CD4-positive, alpha-beta T cell treated with Interleukin-21 for 1 hour (primary cell): ENCODE data around the gene PYROXD2.

Experiments
- DNase-seq: peaks from one replicate; pipeline ENCODE4 v3.0.0-alpha.2; 2020

The PYROXD2 gene

DNA sequence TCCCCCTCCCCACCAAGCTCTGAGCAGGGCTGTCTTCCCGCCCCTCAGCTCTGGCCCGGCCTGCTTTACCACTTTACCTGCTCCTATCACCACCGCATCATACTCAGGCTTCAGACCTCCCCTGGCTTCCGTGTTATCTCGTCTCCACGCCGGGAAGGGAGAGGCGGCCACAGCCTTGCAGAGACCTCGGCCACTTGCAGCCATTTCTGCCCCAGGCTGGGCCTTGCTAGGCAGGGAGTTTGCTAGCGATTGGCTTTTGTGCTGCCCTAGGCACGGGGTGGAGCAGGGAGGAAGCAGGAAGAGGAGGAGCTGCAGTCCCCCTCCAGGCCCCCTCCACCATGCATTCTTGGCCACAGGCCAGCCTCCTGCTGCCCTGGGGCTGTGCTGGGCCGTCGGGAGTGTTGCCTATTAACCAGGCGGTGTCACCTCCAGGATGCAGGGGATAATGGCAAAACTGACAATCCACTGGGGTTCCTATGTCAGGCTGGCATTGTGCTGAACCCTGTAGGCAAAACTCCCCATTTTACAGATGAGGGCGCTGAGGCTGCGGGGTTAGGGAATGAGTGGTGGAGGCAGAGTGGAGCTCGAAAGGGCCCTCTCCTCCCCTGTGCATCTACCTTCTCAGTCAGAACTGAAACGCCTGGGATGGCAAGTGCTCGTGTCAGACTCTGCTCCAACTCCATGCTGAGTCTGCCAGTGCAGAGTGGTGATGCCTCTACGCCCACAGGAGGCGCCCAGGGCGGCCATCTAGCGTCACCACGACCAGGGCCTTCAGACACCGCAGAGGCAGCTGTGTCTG lies at the start of gene PYROXD2:
Gene PYROXD2 (minus strand): TSS at position 251 of the 799 bp plus-strand sequence. CDS start 47 bp downstream, at position 204.
- peak; percentile 68 for DNase-seq

DNA sequence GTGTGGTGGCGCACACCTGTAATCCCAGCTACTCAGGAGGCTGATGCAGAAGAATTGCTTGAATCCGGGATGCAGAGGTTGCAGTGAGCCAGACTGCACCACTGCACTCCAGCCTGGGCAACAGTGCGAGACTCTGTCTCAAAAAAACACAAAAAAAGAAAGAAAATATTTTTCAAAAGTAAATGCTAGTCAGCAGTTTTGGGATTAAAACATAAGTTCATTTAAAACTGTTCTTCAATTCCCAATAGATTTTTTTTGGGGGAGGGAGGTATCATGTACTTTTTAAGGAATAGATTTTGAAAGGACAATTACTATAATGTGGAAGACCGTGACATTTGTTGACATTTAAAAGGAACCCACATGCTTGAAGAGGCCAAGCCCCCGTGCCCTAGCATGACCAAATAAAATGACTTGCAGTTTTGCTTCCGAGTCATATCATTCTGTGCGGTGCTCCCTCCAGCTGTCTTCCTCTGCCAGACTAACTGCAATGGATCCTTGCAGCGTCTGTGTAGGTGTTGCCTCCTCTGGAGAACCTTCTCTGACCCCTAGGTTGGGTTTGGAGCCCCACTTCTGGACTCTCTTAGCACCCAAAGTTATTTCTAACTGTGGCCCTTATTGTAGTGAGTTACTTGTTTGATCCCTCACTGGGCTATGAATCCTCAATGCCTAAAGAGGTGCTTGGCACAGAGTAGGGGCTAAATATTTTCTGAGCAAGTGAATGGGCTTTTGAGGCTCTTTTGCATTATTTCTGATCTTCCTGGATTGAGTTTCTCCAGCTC lies 49.2 kb upstream of the PYROXD2 start:
- DNase-seq = no peak

DNA sequence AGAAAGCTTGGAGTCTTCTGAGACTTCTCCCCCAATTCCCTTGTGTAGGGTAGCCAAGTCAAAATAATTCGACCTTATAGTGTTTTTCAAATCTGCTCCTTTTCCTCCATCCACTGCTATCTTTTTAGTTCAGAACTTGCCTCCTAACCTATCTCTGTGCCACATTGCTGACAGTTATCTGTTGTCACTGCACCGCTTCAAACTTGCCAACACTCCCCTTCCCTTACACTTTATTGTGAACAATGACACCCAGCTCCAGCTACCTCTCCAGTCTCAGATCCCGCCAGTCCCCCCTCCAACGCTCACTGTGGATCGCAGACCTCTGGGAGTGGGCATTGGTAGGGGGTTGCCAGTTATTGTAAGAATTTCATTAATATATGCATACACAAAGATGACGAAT lies 48.0 kb upstream of the PYROXD2 start:
- no peak for DNase-seq

DNA sequence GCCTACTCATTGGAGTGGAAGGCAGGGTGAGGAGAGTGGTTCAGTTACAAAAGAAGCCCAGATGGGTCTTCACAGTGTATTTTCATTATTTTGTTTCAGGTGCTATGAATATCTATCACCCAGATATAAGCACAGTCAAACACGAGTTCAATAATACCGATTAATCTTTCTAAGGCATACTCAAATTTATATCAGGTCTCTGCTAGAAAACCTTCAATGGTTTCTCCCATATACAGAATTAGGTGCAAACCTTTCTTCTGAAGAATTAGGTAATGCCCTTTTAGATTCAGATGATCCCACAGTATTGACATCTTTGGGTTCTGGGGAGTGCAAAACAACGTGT lies 46.5 kb upstream of the PYROXD2 start:
- DNase-seq = no peak

DNA sequence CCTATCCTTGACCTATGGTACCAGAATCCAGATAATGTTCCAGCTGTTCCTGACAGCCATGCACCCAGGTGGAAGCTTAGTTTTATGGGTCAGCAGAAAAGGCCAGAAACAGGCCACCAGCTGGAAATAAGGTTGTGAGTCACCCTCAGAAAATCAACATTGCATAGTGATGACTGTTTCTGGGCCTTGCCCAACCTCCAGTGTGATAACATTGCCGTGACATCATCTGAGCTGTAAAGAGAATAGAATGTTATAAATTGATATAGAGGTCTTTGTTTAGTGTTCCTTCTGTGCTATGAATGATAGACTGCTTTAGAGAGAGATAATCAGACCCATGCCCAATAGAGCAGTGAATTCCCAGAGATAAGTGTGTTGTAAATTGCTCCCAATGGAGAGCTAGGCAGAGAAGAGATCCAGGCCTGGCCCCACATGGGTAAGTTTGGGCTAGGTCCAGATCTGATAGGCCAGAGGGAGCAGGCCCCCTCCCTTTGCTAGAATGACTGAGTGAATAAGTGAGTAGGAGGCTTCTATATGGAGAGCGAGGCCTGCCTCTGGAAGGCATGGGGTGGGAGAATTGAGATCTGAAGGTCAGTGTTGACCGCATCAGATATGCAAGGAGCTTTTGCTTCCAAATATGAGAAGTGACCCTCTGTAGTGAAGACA lies 46.0 kb upstream of the PYROXD2 start:
- DNase-seq = no peak

DNA sequence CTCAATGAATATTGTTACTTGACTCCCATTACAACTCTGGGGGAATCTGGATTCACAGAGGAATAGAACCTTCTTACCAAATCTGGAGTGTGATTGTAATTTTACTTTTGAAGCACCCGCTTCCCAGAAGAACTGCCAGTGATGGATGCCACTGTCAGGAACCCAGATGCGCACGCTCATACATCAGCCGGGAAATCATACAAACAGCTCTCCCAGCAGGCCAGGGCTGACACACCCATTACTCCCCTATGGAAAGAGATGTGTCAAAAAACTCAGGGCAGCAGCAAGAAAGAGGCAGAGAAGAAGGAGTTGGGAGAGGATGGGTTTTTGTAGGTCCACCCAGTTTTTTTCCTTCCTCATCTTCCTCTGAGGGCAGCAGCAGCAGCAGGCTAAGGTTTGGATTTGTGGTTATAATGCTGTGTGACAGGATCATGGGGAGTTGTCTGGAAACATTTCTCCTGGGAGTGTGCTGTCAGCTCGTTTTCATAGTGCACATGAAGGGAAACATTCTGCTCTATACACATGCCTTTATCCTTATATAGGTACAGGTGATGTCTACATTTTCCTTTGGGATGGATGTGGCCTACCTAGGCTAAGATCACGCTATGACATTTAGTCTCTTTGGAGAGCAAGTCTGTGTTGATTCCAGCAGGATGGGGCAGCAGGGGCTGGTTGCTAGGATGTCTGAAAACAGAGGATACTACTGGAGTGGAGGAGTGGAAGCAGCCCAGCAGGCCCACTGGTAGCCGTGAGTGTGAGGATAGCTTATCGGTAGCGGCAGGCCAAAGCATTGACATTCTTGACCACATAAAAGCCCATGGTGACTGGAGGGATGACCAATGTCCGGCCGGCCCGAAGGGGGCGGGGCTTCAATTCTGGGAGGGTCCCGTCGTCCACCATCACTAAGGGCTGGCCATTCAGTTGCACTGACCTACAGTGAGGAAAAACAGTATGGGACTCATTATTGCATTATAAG lies 44.1 kb upstream of the PYROXD2 start:
- no peak for DNase-seq

DNA sequence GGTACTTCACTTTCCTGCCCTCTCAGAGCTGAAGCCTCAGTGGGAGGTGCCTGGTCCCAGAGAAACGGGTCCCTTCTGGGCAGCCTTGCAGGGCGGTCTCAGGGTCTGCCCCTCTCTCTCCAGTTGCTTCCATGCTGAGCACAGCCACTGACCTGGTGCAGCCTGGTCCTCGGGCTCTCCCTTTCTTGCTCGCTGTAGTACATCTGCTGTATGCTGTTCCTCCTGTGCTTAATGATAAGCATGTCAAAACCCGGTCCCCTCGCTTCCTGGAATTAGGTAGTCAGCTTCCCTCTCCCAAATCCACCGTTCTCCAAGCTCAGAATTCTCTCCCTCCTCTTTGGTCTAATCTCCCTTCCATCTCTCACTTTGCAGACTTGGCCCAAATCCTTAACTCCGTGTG lies 42.7 kb upstream of the PYROXD2 start:
- DNase-seq = no peak

DNA sequence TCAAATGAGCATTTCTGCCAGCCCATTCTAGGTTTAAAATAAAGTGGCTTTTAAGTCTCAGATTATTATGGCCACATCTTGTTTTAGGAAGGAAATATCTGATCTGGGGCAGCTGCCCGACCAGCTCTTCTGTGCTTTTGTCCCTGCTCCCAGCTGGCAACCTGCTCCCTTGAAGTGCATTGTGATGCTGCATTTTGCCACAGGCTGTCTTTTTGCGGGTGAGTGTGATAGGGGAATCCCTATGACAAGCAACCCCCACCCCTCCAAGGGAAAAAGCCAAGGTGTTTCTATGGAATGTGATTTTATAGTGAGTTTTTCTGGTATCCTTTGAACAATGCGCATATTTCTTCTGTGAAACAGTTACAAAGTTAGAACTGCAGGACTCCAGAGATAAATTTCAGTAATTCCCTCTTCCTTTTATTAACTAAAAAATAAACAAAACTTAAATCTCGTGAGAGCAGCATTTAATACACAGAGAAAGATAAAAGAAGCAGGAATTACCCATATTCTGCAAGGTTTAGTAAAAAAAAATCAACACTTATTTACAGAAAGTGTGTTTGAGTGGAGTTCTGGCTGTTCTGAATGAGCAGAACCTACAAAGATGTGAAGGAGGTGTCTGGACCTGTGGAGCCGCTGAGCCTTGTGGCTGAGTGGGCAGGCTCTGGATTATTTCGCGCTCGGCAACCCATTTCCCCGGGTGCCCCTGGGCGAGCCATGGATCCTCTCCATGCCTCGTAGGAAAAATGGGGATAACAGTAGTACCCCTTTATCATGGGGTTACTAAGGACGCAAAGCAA lies 41.9 kb upstream of the PYROXD2 start:
- DNase-seq = no peak

DNA sequence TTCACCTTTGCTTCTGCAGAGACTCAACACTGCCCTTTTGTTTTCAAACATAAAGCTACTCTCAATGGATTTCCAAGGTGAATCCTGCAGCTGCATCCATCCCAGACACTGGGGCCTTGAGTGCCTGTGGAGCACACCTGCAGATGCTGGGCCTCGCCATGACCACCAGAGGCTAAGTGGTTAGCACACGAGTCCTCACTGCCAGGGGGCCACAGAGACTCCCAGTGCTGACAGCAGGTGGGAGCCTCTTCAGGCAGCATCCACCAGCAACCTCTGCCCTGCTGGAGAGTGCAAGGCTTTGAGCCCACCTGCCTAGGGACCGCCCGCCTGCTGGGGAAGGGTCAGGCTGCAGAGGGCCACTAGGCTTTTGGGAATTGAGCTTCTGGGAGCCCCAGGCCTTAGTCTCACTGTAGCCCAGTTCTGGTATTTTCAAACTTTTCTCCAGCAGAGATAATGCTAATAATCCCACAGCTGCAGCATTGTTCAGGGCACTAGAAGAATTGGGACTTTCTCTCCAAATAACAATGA lies 41.1 kb upstream of the PYROXD2 start:
- DNase-seq = no peak

DNA sequence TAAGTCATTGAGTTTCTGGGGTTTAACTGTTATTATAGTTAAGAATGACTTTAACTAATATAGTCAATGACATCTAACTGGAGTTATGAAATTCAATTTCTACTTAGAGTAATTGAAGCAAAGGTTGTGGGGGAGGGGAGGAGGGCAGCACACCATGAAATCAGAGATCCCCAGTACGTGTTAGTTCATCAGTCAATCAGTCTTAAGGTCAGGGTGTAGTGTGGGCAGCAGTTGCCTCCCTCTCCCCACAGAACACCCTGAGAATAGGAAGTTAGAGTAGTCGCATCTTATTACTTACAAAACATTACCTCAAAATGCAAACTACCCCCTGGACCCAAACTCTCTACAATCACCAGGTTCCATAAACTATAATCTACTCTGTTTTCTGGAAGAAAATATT lies 38.7 kb upstream of the PYROXD2 start:
- DNase-seq = no peak

DNA sequence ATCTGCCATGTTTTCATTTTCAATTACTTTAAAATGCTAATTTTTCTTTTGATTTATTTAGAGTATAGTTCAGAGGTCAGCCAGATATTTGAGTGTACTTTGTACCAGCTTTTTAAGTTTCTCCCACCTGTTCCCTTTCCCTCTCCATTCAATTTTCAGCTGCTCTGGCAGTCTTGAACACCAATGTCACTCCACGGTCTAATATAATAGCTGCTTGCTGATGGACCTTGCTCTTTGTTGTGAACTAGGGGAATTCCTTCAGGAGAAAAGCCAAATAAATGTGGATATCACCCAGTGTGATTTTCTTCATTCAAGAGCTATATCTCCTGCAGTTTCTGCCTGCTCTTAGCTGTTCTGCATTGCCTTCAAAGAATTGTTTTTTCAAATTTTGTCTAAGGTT lies 35.6 kb upstream of the PYROXD2 start:
- no peak for DNase-seq

DNA sequence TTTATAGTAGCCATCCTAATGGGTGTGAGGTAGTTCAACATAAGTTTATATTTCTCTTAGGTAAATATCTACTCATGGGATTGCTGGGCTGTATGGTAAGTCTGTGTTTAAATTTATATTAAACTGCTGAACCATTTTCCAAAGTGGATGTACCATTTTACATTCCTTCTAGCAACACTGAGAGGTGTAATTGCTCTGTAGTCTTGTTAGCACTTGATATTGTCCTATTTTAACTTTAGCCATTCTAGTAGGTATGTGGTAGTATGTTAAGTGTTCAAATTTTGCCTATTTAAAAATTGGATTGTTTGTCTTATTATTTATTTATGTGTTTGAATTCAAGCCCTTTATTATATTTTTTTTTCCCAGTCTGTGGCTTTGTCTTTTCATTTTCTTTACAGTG lies 34.3 kb upstream of the PYROXD2 start:
- no peak for DNase-seq

DNA sequence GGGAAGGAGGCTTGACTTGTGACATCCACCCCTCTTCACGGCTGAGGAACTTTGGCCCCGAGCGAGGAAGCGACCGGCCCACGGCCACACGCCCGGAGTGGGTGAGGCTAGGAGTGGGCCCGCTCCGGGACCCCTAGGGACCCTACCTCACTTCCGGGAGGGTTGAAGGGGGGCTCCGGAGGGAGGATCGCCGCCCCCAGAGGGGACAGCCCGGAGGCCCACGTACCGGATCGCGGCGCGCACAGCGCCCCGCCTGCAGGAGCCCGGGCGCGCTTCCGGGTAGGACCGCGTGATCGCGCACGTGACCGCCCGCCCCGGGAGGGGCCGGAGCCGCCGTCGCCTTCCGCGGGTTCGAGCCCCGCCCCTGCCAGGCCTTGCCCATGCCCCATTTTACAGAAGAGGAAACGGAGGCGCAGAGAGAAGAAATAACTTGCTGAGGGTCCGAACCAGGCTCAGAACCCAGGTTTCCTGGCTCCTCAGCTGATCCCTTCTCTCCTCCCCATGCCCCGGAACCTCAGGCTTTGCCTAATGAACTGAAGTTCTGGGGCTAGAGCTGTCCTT lies 31.8 kb upstream of the PYROXD2 start, which contains the start of gene HPS1:
Gene HPS1 (minus strand): TSS at position 275 of the 561 bp plus-strand sequence. CDS start 3,695 bp downstream, outside the sequence.
- DNase-seq = peak; percentile 77

DNA sequence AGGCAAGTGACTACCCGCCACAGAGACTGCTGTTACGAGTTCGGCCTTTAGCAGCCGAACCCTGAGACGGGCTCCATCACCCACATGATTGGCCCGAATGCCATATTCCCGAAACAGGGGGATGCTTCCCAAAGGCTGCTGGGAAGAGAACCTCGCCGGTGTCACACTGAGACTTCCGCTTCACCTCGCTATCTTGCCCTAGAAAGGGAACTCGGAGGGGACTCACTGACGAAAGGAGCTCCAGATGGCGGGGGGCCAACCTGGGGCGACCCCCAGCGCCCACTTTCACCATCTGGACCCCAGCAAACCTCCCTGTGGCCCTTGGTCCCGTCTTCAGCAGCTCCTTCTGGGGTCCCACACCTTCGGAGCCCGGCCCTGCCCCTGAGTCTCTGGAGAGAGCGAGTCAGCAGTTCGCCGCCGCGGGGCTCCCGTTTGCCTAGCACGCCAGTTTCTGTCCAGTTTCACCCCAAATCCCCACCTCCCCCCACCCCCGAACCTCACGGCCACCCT lies 31.2 kb upstream of the PYROXD2 start:
- DNase-seq = peak; percentile 28

DNA sequence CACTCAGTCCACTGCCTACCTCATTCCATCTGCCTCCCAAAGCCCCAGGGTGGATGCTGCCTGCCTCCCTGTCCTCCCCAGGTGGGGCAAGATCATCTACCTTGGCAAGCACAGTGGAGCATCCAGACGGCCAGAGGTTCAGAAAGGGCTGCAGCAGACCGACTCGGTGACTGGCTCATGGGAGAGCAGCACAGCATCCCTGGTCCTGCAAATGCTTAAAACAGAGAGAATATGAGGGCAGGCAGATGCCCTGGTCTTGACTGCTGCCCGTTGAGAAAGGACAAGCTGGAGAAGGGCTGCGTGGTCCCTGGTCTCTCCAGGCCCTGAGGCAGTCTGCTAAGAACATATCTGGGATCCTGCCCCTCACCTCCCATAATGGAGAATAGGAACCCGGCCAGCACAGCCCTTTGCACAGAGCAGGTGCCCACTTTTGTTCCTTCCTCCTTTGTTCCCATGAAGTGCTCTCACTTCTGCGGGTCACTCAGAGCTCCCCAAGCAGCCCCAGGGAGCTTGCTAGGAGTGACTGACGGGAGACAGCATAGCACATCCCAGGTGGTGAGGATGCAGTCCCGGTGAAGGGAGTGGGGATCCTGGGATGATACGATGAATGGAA lies 30.3 kb upstream of the PYROXD2 start:
- DNase-seq = no peak

DNA sequence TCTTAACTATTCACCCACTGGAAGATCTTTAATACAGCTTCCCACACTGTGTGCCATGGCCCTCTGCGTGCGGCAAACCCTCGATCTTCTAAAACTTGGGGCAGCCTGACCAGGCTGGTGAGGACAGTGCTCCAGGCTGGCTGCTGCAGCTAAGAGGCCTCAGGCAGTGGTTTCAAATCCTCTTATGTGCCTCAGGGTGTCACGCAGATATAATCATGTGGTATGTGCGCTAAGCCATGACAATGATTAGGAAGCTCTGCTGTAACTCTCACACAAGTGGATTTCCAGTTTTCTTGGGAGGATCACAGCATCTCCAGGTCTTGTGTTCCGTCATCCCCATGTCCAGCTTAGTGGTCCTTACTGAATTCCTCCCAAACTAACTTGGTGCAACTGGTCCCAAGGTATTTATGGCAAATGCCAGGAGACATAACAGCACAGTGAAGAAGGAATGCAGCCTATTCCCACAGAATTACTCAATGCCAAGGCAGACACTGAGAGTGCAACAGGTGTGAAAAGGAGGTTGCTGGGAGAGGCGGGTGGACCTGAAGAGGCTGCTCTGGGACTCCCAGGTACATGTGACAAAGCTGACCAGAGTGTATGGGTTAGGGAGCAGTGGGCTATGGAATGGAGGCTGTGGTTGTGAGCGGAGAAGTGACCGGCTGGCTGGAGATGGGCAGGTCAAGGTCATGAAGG lies 29.5 kb upstream of the PYROXD2 start:
- DNase-seq = no peak

DNA sequence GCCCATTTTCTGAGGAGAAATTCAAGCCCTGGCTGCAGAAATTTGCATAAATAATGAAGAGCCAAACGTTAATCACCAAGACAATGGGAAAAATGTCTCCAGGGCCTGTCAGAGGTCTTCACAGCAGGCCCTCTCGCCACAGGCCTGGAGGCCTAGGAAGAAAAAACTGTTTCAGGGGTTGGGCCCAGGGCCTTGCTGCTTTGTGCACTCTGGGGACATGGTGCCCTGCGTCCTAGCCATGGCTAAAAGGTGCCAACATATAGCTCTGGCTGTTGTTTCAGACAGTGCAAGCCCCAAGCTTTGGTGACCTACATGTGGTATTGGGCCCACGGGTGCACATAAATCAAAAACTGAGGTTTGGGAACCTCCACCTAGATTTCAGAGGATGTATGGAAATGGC lies 23.7 kb upstream of the PYROXD2 start:
- DNase-seq = no peak

DNA sequence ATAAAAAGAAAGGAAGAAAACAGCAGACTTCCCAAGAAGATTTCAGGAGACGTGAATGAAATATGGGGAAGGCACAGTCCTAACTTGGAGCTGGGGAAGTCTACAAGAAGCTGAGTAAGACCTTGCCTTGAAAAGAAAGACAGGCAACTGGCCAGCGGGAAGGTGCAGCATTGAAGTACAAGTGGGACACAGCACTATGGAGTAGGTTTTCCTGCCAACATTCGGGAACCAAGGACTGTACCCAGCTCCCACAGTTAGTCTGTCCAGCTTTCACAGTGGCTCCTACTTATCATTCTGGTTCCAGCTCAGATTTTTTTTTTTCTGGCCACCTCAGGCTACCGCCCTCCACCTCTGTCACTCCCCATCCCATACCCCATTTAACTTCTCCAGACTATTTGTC lies 21.7 kb upstream of the PYROXD2 start:
- DNase-seq = no peak

DNA sequence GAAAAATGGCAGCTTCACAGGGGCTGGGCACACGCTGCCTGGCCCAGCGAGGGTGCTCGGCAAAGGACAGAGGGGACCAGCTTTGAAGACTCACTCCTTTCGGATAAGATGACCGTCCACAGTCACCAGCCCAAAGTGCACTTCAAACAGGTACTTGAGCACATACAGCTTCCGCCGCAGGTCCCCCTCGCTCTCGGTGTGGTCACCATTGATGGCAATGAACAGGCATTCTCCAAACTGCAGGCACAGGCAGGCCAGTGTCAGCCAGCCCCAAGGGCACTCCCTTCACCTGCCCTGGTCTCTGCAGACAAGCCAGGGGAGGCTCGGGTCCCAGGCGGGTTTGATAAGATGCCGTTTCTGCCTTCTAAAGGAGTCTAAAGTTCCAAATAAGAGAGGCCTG lies 20.2 kb upstream of the PYROXD2 start:
- no peak for DNase-seq
